Activated CD4-positive, alpha-beta T cell treated with anti-CD3 and anti-CD28 coated beads, Interleukin-2, Interleukin-6, amounts not matched to agents 100 ng/mL and 50 ng/mL, durations not matched to agents 16 hours and 8 hours (primary cell): ENCODE results near the gene ACOX3.
"Not testable (repeated sequence)": the region's sequence is repeated elsewhere in the genome, so short reads cannot be mapped to it uniquely, and the experiment has no call there.

Experiments used
- DNase-seq: peaks from one replicate; pipeline ENCODE4 v3.0.0-alpha.2; 2020

Gene ACOX3

DNA sequence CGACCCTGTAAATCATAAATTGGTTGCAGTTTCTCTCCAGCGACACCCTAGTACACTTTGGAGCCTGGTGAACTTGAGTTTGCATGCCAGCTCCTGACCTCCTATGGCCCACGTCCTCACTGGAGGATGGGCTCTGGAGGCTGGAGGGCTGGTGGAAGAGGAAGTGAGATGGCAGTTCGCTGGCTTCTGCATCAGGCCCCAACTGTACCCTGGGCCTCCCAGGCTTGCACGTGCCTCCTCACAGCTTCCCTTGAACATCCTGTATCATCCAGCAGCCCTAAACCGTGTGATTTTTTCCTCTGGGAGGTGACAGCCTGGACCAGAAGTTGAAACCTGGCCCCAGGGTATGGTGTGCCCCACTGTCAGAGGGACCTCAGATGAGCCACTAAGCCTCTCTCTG lies 92.5 kb downstream of the ACOX3 start:
- DNase-seq, result no peak

DNA sequence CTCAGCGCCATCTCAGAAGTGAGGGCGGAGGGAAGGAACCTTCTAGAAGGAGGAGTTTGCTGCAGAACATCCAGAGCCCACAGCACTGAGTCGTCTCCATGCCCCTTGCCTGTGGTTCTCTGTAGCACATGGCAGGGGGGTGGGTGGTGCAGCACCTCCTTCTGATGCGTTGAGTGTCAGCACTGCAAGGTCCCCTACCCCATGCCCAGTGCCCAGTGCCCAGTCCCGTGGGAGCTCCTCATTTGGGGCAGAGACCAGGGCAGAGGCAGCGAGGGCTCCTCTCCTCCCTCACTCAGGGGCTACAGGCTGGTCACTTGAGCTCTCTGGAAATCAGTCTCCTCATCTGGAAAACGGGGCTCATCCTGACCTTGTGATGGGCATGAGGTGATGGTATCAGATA lies 92.9 kb downstream of the ACOX3 start:
- no peak for DNase-seq

DNA sequence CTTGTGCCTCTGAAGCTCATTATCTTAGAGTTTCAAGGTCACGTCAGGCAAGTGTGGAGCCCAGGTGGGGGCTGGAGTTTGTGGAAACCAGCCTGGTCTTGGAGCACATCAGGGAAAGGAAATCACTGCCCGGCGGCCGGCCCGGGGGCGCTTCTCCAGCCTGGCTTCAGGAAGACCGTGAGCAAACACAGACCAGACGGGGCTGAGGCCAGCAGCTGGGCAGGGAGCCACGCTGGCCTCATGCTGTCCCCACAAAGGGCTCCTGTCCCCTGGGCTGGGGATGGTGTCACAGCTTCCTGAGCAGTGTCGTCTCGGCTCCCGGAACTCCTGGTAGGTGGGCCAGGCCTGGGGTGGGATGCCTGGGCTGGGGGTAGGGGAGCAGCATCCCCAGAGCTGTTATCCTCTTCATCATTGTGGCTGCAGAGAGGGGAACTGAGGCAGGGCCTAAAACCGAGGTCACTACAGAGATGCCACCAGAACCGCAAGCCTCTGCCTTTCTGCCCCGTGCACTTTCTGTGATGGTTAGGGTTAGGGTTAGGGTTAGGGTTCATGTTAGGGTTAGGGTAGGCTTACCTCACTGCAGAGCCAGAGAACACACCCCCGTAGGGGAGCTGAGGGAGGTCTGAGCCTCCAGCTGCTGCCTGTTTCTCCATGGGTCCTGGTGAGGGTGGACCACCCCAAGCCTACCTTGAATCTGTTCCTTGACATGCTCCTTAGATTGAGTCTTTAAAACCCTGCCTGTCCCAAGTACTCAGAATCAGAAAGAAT lies 93.5 kb downstream of the ACOX3 start:
- DNase-seq, result no peak

DNA sequence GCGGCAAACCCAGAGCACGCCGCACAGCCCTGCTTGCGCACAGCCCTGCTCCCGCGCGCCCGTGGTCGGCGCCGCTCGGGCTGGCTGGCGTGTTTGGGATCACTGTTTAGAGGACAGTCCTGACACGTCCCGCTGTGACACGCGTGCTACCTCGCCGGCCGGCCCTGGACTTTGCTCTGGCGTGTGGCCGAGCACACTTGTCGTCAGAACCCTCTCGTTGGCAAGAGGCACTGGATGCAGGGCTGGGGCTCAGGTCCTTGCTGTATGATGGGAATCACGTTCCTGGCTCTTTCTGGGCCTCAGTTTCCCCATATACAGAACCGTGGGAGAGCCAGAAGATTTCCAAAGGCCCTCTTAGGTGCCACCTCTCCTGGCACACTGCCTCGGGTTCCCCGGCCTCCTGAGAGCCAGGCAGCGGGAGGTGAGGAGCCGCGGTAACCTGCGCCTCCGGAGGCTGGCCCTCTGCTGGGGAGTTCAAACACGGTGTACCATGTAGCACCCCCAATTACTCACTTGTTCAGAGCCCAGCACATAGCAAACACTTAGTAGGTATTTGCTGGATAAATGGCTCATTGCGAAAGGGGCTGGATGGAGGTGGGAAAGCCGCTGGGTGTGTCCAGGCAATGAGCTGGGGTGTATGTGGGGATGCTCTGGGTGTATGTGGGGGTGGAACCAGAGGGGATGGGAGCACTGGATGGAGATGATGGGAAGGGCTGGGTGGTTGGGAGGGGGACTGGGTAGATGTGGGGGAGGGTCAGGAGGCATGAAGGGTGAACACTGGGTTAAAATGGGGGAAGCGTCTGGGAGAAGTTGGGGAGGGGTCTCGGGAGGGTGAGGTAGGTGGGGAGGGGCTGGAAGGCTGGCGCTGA lies 94.3 kb downstream of the ACOX3 start:
- no peak for DNase-seq

DNA sequence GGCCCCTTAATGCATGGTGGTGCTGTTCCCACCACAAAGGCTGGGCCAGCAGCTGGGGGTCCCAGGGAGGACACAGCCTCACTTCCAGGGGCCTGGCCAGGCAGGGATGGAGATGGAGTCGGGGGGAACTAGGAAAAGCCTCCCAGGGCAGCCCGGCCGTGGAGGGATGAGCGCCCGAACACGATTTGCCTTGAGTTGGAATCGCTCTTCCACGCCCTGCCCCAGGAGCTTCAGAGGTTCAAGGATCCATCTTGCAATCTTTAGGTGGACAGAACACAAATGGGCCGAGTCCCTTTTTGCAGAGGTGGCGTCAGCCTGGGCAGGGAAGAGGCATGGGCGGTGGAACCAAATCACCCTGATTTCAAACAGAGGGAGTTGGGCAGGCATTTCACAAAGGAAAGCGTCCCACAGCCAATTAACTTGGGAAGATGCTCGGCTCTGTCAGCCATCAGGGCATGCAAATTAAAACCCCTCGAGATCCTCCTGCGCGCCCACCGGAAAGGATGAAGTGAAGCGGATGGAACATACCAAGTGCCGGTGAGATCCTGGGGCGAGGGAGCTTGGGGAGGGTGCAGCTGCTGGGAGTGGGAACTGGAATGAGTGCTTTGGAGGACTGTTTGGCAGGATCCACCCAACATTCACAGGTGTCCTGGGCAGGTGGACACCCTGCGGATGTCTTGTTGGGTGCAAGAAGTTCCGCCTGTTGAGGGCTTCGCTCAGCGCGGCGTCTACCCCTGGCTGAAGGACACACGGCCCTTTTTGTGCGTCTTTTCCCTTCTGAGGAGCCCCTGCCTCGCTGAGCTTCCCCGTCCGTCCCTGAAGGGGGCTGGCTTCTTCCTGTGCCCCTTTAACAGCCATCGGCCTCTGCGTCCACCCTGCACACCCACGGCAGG lies 95.2 kb downstream of the ACOX3 start:
- DNase-seq, result no peak

DNA sequence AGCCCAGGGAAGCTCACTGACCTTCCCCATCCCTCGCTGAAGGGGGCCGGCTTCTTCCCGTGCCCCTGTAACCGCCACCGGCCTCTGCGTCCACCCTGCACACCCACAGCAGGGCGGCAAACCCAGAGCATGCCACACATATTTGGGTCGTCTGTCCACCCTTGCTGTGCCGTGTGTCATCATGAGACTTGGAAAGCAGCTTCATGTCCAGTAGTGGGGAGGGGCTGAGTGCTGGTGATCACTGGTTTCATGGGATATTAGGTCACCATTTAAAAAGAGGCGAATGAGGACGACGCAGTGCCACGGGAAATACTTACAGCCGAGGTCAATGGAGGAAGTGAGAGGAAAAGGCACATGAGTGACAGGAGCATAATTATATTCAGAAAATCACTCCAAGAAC lies 96.1 kb downstream of the ACOX3 start:
- DNase-seq, result no peak

DNA sequence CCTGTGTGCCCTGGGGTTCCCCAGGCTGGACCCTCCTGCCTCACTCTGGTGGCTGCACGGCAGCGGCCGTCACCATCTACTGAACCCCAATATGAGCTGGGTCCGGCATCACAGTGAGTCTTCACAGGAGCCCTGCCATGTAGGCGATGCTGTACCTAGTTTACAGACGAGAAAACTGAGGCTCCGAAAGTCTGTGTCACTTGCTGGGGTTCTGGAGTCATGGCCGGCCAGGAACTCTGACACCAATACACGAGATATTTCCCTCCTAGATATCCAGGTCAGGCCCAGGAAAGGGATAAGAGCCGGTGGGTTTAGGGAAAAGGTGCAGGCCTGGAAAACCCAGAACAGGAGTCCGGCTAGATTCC lies 96.6 kb downstream of the ACOX3 start:
- DNase-seq, result no peak

DNA sequence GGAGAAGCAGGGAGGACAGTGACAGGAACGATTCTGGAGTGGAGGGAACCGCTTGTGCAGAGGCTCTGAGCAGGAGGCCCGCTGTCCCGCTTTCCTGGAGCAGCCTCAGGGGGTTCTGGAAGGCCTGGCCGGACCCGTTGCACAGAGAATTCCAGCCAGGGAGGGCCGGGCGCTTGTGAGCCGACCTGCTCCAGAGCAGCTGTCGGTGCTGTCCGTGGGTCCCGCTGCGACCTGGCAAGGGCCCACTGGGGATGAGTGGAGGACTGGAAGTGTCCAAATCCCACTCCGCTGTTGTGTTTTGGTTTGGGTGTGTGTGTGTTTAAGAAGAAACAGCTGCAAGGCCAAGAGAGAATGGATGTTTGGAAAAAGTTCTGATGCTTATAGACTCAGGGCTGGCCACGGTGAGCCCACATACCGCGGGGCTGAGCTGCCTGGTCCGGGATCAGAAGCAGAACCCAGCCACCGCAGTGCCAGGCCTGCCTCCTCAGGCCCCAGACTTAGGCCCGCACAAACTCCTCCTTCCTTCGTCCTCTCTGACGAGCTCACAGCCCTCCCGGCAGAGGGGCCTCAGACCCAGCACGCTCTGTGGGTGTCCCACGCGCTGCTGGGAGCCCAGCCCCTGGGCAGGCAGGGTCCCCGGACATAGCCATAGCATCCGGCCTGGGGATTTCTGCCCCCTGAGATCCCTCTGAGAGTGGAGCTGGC lies 97.1 kb downstream of the ACOX3 start:
- no peak for DNase-seq

DNA sequence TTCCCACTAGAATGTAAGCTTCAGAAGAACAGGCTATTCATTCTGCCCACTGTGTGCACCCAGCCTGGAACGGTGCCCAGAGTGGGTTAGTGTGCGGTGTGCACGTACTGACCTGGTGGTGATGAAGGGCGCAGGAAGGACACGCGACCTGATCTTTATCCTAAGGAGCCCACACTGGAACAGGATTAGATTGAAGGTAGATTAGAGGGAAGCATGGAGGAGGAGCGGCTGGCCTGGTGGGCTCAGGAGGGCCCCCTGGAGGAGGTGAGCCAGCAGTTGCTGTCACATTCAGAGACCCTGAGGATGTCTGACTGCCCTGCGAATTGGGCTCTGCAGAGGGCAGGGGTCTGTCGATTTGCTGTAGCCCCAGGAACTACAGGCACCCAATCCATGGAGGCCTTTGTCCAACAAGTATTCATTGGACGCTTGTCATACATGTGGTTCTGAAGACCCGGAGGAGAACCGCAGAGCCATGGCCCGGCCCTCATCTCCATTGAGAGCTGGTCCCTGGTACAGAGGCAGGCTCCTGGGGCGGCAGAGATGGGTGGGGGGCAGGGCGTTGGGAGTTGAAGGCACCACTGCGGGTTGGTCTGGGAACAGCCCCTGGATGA lies 97.8 kb downstream of the ACOX3 start:
- DNase-seq, result no peak

DNA sequence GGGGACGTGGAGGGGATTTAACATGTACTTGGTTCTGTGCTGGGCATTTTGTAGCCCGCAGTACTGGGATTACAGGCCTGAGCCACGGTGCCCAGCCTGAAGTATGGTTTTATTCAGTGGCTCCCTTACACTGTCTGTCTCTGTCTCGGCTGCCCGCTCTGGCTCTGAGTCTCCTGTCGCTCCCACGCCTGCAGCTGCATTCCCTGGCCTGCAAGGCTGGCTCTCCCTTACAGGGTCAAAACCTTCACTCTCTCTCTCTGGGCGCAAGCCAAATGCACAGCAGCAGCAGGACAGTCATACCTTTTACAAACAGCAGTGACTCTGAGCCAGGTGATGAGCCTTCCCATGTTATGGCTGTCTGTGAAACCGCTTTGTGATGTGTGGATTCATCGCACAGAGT lies 98.8 kb downstream of the ACOX3 start:
- DNase-seq, result no peak

DNA sequence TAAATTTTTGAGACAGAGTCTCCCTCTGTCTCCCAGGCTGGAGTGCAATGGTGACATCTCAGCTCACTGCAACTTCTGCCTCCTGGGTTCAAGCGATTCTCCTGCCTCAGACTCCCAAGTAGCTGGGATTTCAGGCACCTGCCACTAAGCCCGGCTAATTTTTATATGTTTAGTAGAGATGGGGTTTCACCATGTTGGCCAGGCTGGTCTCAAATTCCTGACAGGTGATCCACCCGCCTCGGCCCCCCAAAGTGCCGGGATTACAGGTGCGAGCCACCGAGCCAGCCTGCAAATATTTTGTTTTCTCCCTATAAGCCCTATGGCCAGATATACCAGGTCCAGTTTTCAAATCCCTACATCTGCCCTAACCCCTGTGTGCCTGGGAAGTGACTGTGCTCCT lies 99.2 kb downstream of the ACOX3 start:
- DNase-seq, result not testable (repeated sequence)

DNA sequence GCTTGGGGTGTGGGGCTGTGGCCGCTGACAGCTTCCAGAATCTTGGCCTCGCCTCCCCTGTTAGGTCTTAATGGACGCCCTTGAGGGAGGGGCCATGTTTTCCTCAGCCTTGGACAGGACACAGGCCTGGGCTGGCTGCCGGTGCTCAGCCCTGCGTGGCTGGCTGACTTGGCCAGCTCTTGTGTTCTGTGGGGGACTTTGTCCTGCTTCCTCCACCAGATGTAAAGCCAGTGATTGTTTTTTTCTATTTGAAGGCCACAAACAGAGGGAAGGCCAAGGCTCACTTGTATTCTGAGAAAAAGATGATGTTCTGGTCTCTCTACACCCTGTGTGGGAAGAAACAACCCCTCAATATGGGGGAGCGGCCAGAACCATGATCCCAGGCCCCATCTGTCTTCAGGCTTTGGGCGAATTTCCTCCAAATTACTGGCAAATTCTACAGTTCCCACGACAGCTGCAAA lies 99.7 kb downstream of the ACOX3 start:
- DNase-seq, result no peak

DNA sequence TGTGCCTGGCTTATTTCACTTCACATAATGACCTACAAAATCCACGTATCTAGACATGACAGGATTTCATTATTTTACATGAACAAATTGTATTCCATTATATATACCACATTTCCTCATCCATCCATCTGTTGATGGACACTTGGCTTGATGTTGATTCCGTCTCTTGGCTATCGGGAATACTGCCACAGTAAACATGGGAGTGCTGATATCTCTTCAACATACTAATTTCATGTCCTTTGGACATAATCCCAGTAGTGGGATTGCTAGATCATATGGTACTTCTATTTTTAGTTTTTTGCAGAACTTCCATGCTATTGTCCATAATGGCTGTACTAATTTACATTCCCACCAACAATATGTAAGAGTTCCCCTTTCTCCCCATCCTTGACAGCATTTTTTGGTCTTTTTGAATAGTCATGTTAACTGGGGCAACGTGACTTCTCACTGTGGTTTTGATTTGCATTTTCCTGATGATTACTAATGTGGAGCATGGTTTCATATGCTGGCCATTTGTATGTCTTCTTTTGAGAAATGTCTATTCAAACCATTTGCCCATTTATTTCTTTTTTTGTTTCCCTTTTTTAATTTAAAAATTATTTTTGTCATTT lies 102.1 kb downstream of the ACOX3 start:
- DNase-seq, result no peak

DNA sequence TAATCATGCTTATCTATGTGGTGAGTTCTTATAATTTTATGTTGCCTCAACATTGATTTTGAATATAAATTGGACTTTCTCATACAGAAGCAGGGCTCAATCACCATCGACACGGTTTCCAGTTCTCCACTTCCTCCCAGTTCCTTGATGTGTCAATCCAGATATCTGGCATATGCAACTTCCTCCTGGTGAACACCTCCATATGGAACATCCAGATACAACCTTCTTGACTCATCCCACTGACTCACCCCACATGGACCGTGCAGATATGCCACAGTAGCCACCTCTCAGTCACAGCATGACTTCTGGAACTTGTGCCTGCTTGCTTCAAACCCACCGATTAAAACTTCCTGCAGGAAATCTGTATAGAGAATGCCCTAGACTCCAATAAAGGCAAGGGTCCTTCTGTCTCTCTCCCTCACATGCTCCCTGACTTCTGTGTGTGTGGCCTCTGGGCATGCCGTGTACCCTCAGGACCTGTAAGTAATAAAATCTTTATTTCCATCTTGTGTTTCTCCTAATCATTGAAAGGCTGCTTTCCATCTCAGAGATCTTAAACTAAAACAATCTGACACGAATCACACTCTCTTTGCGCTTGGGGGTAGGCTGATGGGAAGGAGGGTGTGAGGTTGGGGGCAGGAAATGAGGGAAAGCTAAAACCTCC lies 104.0 kb downstream of the ACOX3 start:
- DNase-seq, result no peak

DNA sequence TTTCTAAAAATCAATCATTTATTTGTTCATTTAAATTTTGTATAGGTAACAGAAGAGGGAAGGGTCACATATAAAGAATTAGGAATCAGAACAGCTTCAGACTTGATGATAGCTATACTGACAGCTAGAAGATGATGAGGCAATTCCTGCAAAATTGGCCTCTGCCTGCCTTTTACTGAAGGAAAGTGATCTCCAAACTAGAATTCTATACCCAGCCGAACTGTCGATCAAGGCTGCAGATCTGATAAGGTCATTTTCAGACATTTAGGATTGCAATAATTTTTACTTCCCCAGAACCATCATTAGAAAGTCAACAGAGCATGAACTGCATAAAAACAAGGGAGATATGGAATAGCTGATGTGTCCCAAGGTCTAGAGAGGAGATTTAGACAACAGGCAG lies 104.7 kb downstream of the ACOX3 start:
- DNase-seq, result no peak

DNA sequence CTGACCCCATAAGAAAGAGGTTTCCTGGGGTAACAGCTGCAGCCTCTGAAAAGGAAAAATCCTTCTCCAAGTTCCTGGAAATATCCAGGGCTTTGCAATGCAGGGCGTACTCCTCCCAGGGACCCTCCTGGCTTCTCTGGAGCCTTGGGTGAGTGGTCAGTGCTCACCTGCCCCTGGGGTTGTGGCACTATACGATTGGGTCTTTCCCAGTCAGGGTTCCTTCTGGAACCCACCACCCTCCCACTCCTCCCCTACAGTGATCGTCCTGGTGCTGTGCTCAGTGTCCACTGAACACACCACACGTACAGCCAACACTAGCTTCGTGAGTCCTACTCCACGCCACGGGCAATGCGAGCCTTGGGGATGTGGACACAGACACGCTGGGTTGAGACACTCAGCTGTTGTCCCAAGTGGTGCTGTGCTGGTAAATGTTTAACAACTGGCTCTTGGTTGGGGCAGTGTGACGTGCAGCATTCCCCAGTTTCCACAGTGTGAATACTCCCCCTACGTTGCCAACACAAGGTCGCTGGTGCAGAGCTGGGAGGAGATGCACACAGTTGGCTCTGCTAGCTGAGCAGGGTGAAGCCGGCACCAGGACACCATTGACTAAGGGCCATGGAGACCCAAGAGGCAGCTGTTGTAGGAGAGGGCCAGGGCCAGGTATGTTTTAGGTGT lies 105.6 kb downstream of the ACOX3 start:
- DNase-seq, result no peak

DNA sequence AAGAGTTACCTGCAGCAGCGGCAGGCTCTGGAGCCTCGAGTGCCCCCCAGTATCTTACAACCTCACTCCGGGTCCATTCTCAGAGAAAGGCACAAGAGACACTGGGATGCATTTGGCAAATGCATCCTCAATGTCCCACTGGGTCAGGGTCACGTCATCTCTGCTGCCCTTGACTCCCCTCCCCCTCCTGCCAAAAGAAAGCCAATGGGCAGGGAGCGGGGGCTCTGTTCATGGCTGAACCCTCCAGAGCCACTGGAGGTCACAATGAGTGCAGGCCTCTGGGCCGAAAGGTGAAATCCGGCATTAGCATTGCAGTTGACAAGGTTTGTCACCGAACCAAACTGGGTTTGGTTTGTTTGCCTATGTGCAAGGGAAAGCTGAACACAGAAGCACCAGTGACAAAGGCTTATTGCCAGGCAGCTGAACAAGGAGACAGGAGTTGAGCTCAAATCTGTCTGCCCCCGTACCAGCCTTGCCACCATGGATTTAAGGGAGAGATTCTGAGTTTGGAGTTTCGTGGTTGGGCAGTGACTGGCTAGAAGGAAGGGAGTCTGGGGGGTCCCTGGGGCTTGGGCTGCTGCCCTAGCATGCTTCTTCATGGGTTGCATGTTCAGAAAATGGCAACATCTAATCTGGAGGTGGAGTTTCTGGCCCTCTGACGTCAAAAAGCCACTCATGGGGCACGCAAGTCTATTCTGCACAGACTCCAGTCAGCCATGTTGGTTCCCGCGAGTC lies 106.6 kb downstream of the ACOX3 start:
- no peak for DNase-seq

DNA sequence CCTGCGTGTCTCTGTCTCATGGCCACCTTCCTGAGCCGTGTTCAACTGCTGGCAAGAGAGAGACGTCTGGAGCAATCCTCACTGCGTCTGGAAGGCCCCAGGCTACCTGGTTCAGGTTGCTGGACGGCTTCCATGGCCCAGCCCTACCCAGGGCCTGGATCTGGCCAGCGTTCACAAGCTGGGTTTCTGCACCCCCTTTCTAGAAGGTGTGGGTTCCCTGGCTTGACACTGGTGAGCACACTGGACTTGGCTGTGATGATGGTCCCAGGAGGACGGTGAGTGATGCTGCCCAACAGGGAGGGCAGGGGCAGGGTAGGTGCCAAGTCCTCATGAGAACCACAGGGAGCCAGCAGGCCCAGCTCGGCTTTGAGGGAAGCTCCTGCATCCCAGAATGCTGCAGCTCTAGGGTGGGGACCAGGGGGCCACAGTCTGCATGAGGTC lies 107.6 kb downstream of the ACOX3 start:
- DNase-seq, result no peak

DNA sequence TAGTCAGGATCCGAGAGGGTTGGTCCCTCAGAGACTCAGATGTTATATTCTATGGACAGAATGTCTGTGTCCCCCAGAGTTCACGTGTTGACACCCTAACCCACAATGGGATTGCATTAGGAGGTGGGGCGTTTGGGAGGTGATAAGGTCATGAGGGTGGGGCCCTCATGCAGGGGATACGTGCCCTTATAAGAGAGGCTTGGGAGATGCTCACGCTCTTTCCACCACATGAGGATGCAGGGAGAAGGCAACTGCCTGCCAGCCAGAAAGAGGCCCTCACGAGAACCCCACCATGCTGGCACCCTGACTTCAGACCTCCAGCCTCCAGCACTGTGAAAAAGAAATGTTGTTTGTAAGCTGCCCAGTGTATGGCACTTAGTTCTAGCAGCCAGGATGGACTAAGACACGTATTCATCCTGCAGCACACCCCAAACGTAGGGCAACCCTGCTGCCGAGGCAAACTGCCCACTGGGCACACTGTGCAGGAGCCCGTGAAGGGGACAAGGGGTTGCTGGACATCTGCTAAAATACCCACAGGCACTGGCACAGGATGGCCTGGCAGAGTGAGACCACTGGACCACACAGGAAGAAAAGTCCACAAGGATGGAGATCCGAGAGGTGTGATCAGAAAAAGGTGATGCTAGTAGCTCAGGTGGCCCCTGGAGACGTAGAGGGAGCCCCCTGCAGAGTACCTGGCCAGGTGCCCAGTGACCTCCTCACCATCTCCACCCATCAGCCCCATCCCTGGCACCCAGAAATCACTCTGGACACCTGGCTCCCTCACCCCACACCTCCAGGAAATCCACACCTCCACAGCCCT lies 108.3 kb downstream of the ACOX3 start:
- no peak for DNase-seq
